IPS-18c (cell line): Measurements from ENCODE around the gene TLR1.
"Not testable (repeated sequence)": the region's sequence is repeated elsewhere in the genome, so short reads cannot be mapped to it uniquely, and the experiment has no call there.

ENCODE experiments used
- H3K4me3 ChIP-seq: 2 replicates; pipeline ENCODE4 v1.7.0; 2013; ENCODE audit warnings: low read depth, mild to moderate bottlenecking, low read length, moderate library complexity; ENCODE audit not compliant: insufficient read depth
- H3K9me3 ChIP-seq: one replicate; pipeline ENCODE4 v1.6.1; 2013; ENCODE audit warnings: mild to moderate bottlenecking, low read length, moderate library complexity; ENCODE audit not compliant: control insufficient read depth, insufficient read depth

The TLR1 gene

GRCh38 chr4:38785041-38785790 lies 19.4 kb downstream of the TLR1 start:
- no peak overlapping the region for H3K4me3 ChIP-seq

GRCh38 chr4:38784141-38784540 lies 20.4 kb downstream of the TLR1 start:
- Histone ChIP-seq H3K4me3 (no peak overlapping the region), H3K9me3 (peaks cover 2% of the 10 kb centered on the region)

More at GRCh38 chr4:38785041-38785790, 19.4 kb downstream of the TLR1 start:
- peaks cover 2% of the 10 kb centered on the region for H3K9me3 ChIP-seq

GRCh38 chr4:38783109-38783460 lies 21.5 kb downstream of the TLR1 start:
- no peaks in the 10 kb centered on the region for H3K9me3 ChIP-seq
- no peak overlapping the region for H3K4me3 ChIP-seq

GRCh38 chr4:38782452-38783108 lies 22.0 kb downstream of the TLR1 start, which contains the start of gene TLR10:
Gene TLR10, minus strand, starts transcription at chr4:38782990. Its CDS starts 7,400 bp downstream, at chr4:38775590.
- no peak within 1 kb of the TSS for H3K4me3 ChIP-seq

GRCh38 chr4:38781854-38782261 lies 22.7 kb downstream of the TLR1 start:
- Histone ChIP-seq H3K9me3 (no peaks in the 10 kb centered on the region), H3K4me3 (no peak overlapping the region)

More at GRCh38 chr4:38782452-38783108, 22.0 kb downstream of the TLR1 start, which contains the start of gene TLR10:
- H3K9me3 ChIP-seq = no peaks in the 10 kb centered on the region

GRCh38 chr4:38780833-38781484 lies 23.6 kb downstream of the TLR1 start:
- H3K4me3 ChIP-seq = no peak overlapping the region
- no peaks in the 10 kb centered on the region for H3K9me3 ChIP-seq

- H3K4me3 ChIP-seq = no peak overlapping the region
Measured at GRCh38 chr4:38779790-38780189, 24.8 kb downstream of the TLR1 start.

GRCh38 chr4:38777925-38778324 lies 26.7 kb downstream of the TLR1 start:
- H3K9me3 ChIP-seq, H3K4me3 ChIP-seq: not testable (repeated sequence)

More at GRCh38 chr4:38779790-38780189, 24.8 kb downstream of the TLR1 start:
- H3K9me3 ChIP-seq = no peaks in the 10 kb centered on the region

GRCh38 chr4:38775326-38775725 lies 29.3 kb downstream of the TLR1 start:
- Histone ChIP-seq H3K9me3 (no peaks in the 10 kb centered on the region), H3K4me3 (no peak overlapping the region)

GRCh38 chr4:38774181-38774955 lies 30.2 kb downstream of the TLR1 start:
- H3K9me3 ChIP-seq = no peaks in the 10 kb centered on the region
- no peak overlapping the region for H3K4me3 ChIP-seq

GRCh38 chr4:38770281-38770680 lies 34.3 kb downstream of the TLR1 start:
- H3K4me3 ChIP-seq, H3K9me3 ChIP-seq: not testable (repeated sequence)

- Histone ChIP-seq H3K4me3 (no peak overlapping the region), H3K9me3 (no peaks in the 10 kb centered on the region)
Measured at GRCh38 chr4:38769857-38770256, 34.7 kb downstream of the TLR1 start.

GRCh38 chr4:38769441-38769840 lies 35.1 kb downstream of the TLR1 start:
- Histone ChIP-seq H3K9me3 (no peaks in the 10 kb centered on the region), H3K4me3 (no peak overlapping the region)

- Histone ChIP-seq H3K4me3 (no peak overlapping the region), H3K9me3 (no peaks in the 10 kb centered on the region)
Measured at GRCh38 chr4:38768968-38769394, 35.6 kb downstream of the TLR1 start.

- H3K9me3 ChIP-seq, H3K4me3 ChIP-seq: not testable (repeated sequence)
Measured at GRCh38 chr4:38766940-38767339, 37.7 kb downstream of the TLR1 start.

- no peak overlapping the region for H3K4me3 ChIP-seq
- no peaks in the 10 kb centered on the region for H3K9me3 ChIP-seq
Measured at GRCh38 chr4:38765382-38765781, 39.2 kb downstream of the TLR1 start.

GRCh38 chr4:38764277-38764676 lies 40.3 kb downstream of the TLR1 start:
- H3K9me3 ChIP-seq = no peaks in the 10 kb centered on the region
- no peak overlapping the region for H3K4me3 ChIP-seq
